ENCODE data around the gene GLRA3. TPM values are rescaled to one million over a fixed set of nuclear protein-coding genes. Genes with fewer than 3 reads are reported as not detected.

Gene GLRA3
- total and polyA plus RNA-seq, 10 of the 15 experiments (the other 5 are each of a cell fraction or from before 2014, with no cell fraction given): not detected

DNA sequence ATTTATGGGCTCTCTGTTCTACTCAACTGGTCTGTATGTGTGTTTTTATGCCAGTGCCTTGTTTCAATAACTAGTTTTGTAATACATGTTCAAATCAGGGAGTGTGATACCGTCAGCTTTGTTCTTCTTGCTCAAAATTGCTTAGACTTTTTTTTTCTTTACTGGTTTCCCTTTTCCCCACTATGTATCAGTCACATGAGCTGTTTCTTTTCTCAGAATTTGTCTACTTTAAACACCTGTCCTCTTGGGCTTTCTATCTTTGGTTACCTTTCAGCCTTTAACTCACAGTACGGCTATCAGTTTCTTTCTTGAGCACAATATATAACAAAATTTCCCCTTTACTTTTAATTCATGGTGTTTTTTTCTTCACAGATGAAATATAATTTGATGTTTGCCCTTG, 5.4 kb upstream of the GLRA3 start (continued):
- TF ChIP-seq PAX5 (IDR thresholded peaks at IDR 0.05; ENCODE audit: borderline replicate concordance, low read depth, low read length): no peak
- TF ChIP-seq STAT1 (conservative IDR thresholded peaks at IDR 0.05): no peak
- no peak for TF ChIP-seq RB1 (IDR thresholded peaks at IDR 0.05; ENCODE audit: borderline replicate concordance)
- TF ChIP-seq ZNF274 (IDR thresholded peaks at IDR 0.05; ENCODE audit: insufficient read depth, insufficient read length): no peak
- TF ChIP-seq SIN3A (IDR thresholded peaks at IDR 0.05; ENCODE audit: low read depth, low read length): no peak
- TF ChIP-seq CUX1 (IDR thresholded peaks at IDR 0.05; ENCODE audit: insufficient replicate concordance, low read depth, low read length): no peak

- H3K36me3 ChIP-seq (ENCODE audit: control insufficient read depth in 2 of 2, insufficient read depth in 2 of 2, low read length in 1 of 2): no peaks in the 10 kb centered on the region
- no peaks in the 10 kb centered on the region for H3K4me1 ChIP-seq (ENCODE audit: control insufficient read depth, insufficient read depth, low read length)
- no peak overlapping the region for H2AFZ ChIP-seq (ENCODE audit: control insufficient read depth, low read depth, low read length)
- in situ Hi-C loops (cut with MboI) (no loop called here), intact Hi-C loops (cut with micrococcal nuclease; ENCODE audit: unreplicated experiment) (no loop called here)
- TF ChIP-seq RELA (IDR thresholded peaks at IDR 0.05; ENCODE audit: borderline replicate concordance, partially characterized antibody): no peak
- no peaks in the 10 kb centered on the region for H3K9me3 ChIP-seq (replicated peaks; ENCODE audit: control insufficient read depth, insufficient read depth, low read length)
- no peaks in the 10 kb centered on the region for H4K20me1 ChIP-seq (ENCODE audit: control insufficient read depth, insufficient read depth)
- no peak overlapping the region for H3K9ac ChIP-seq (ENCODE audit: control insufficient read depth, insufficient read depth, low read length)
- ATAC-seq (no peak), FAIRE-seq (no peak), DNase-seq (ENCODE audit: low read depth, low spot score) (no peak)
- no peak overlapping the region for H3K4me3 ChIP-seq
- no TSS peak for BruUV-seq (replicated peaks)
- ChIA-PET SMC1A (ENCODE audit: uncharacterized antibody, unreplicated experiment) (interaction anchor here (0.6 to 1.8 kb wide), 3 partner anchors 9 to 517 kb away, joined by 3 to 8 read pairs (median 3); no protein-coding TSS in a partner anchor), CTCF (interaction anchor here (0.6 to 2.5 kb wide), 3 partner anchors 12 to 438 kb away, joined by 4 to 6 read pairs (median 4); no protein-coding TSS in a partner anchor), RAD21 (ENCODE audit: unreplicated experiment) (no interaction called here), POLR2A (interaction anchor here (0.6 kb wide), 1 partner anchor 468 kb away, joined by 3 read pairs; no protein-coding TSS in a partner anchor)
- no peak overlapping the region for H3K4me2 ChIP-seq (ENCODE audit: control insufficient read depth, insufficient read depth)
- H3K79me2 ChIP-seq (ENCODE audit: control insufficient read depth, insufficient read depth, low read length): no peaks in the 10 kb centered on the region
- no peaks in the 10 kb centered on the region for H3K27me3 ChIP-seq (replicated peaks in 1 of 2; ENCODE audit: control insufficient read depth in 2 of 2, insufficient read depth in 2 of 2, low read length in 1 of 2)
- no peak overlapping the region for H3K27ac ChIP-seq (ENCODE audit: control insufficient read depth, insufficient read depth)
These were observed 2.4 kb downstream of the GLRA3 start for GRCh38 chr4:174826660-174827059.
